HepG2 (cell line): ENCODE measurements around the gene INPP4B. TPM values are rescaled to one million over a fixed set of nuclear protein-coding genes. Genes with fewer than 3 reads are reported as not detected.

ENCODE experiments used
- ATAC-seq: fragments of 200-7000 bp; cut with Tn5 transposase; 3 replicates; pipeline ENCODE4 v1.9.1; 2020; ENCODE audit warnings: mild to moderate bottlenecking, moderate library complexity
- BruUV-seq: library from RNA; stranded (reverse); fragments of 400-500 nt; replicated peaks from 2 replicates; lab custom pipeline; 2021; lab: Mats Ljungman, UMichigan
- CTCF ChIA-PET: fragments of 300-600 bp; formaldehyde crosslinking; extraction: SDS; loops from one replicate; lab custom pipeline; 2021; ENCODE audit warnings: low total read pairs, inconsistent platforms, low intra/inter-chr PET ratio; lab: Yijun Ruan, JAX
- POLR2A ChIA-PET: fragments of 350-600 bp; sonication (Branson Sonifier 250); formaldehyde crosslinking; loops from one replicate; lab custom pipeline; 2020; ENCODE audit warnings: antibody characterized with exemption, inconsistent platforms; lab: Yijun Ruan, JAX
- DNase-seq: peaks from one replicate; pipeline ENCODE4 v3.0.0-alpha.2; 2015; ENCODE audit warnings: low spot score
- FAIRE-seq: peaks from 3 replicates; lab custom pipeline; 2011; peaks lifted over from hg19 to GRCh38; lab: Jason Lieb, UNC
- H2AFZ ChIP-seq: one replicate; pipeline ENCODE4 v1.6.1; 2011; ENCODE audit warnings: low read length, inconsistent platforms
- H3K27ac ChIP-seq: fragments of 300-600 bp; 3 replicates; pipeline ENCODE4 v1.8.0; 2011; ENCODE audit warnings: mixed run types, mild to moderate bottlenecking, mixed read lengths, low read length, inconsistent platforms; ENCODE audit not compliant: insufficient read depth; ENCODE audit errors: extremely low read length
- H3K27me3 ChIP-seq, 2 experiments: fragments of 200-600 bp in 1 of 2; 2 replicates in 1 of 2; 3 replicates in 1 of 2; pipeline versions ENCODE4 v1.6.0 to v1.8.0; 2011; ENCODE audit warnings: low read length in 2 of 2, mild to moderate bottlenecking in 2 of 2, moderate library complexity in 2 of 2, inconsistent platforms in 1 of 2; ENCODE audit not compliant: insufficient read depth in 2 of 2, control insufficient read depth in 1 of 2
- H3K36me3 ChIP-seq, 2 experiments: fragments of 200-600 bp in 1 of 2; replicated peaks in 1 of 2; 2 replicates in 1 of 2; 3 replicates in 1 of 2; pipeline versions ENCODE4 v1.5.1 to v1.8.0; 2011; ENCODE audit warnings: low read length in 2 of 2, inconsistent platforms in 1 of 2; ENCODE audit not compliant: insufficient read depth in 2 of 2, control insufficient read depth in 1 of 2
- H3K4me1 ChIP-seq: 2 replicates; pipeline ENCODE4 v1.5.1; 2012; ENCODE audit warnings: low read length, inconsistent platforms; ENCODE audit not compliant: insufficient read depth
- H3K4me2 ChIP-seq: 2 replicates; pipeline ENCODE4 v1.6.0; 2011; ENCODE audit warnings: low read depth, low read length, inconsistent platforms
- H3K4me3 ChIP-seq, 3 experiments: fragments of 200-600 bp in 1 of 3; sonication (generic), shearing (Covaris generic) in 1 of 3; replicated peaks in 1 of 3; 2 replicates each; pipeline ENCODE4 v1.5.1; 2011 to 2016; ENCODE audit warnings: low read length in 3 of 3, inconsistent platforms in 2 of 3, low read depth in 2 of 3, mild to moderate bottlenecking in 2 of 3, control low read depth in 1 of 3, mixed read lengths in 1 of 3; ENCODE audit not compliant: insufficient read depth in 1 of 3
- H3K79me2 ChIP-seq: one replicate; pipeline ENCODE4 v1.6.1; 2011; ENCODE audit warnings: low read length, inconsistent platforms; ENCODE audit not compliant: insufficient read depth
- H3K9ac ChIP-seq: 2 replicates; pipeline ENCODE4 v1.6.0; 2011; ENCODE audit warnings: mild to moderate bottlenecking, low read depth, low read length, inconsistent platforms; ENCODE audit not compliant: insufficient read depth
- H3K9me3 ChIP-seq: 2 replicates; pipeline ENCODE4 v1.5.1; 2012; ENCODE audit warnings: mild to moderate bottlenecking, low read length
- H4K20me1 ChIP-seq: 2 replicates; pipeline ENCODE4 v1.6.0; 2011; ENCODE audit warnings: inconsistent platforms, mild to moderate bottlenecking, low read length, moderate library complexity; ENCODE audit not compliant: insufficient read depth
- FOXK1 ChIP-seq: sonication (generic); formaldehyde crosslinking; IDR thresholded peaks from 2 replicates; pipeline ENCODE4 v1.4.0; 2020; ENCODE audit warnings: low read depth, missing genetic modification reagents, borderline replicate concordance
- IKZF1 ChIP-seq: fragments of 450-650 bp; IDR thresholded peaks from 2 replicates; pipeline ENCODE4 v1.7.1; 2016
- PPARG ChIP-seq: conservative IDR thresholded peaks from 2 replicates; pipeline ENCODE4 v1.6.1; 2016; ENCODE audit warnings: missing biosample characterization, missing genetic modification reagents
- RERE ChIP-seq: IDR thresholded peaks from 2 replicates; pipeline ENCODE4 v1.6.1; 2016; ENCODE audit warnings: low read depth, missing genetic modification reagents, missing compliant biosample characterization
- STAG1 ChIP-seq: sonication (generic); formaldehyde crosslinking; IDR thresholded peaks from 2 replicates; pipeline ENCODE4 v1.4.0; 2020; ENCODE audit warnings: missing genetic modification reagents
- ZFX ChIP-seq: sonication (generic); formaldehyde crosslinking; IDR thresholded peaks from 2 replicates; pipeline ENCODE4 v1.4.0; 2020; ENCODE audit warnings: mild to moderate bottlenecking, low read depth, missing genetic modification reagents, moderate library complexity
- WGBS: methylation state at CpG from one replicate; pipeline ENCODE4 v1.1.6; 2017; ENCODE audit warnings: low lambda C conversion rate; 5-methylcytosine and 5-hydroxymethylcytosine counted together
- in situ Hi-C: cut with HindIII; loops from 2 replicates; pipeline ENCODE4 v1.10.0; 2017; ENCODE audit warnings: low pct_unique_long_range_greater_than_20kb; ENCODE audit not compliant: extremely low pct_ligation_motif_present
- intact Hi-C: fragments of 100-400 bp; cut with micrococcal nuclease; formaldehyde crosslinking; loops from one replicate; pipeline ENCODE4 v1.10.0; 2022; ENCODE audit not compliant: unreplicated experiment
- polyA plus RNA-seq, 8 experiments: library from polyadenylated mRNA; depleted of rRNA in 3 of 8; stranded (reverse) in 7 of 8; unstranded in 1 of 8; fragments of >200 nt; fragmentation: Illumina TruSeq in 4 of 8; extraction: Trizol in 4 of 8; gene quantifications; 2 replicates each; pipeline versions ENCODE4 v1.2.1 to v1.2.3, GENCODE V29; 2011 to 2016; ENCODE audit warnings: low read depth in 4 of 8, missing spikeins in 1 of 8, mixed read lengths in 1 of 8; ENCODE audit not compliant: insufficient read depth in 1 of 8
- total RNA-seq, 5 experiments: library from RNA; depleted of rRNA; stranded (reverse); fragments of >200 nt; fragmentation: Illumina TruSeq; extraction: Trizol; gene quantifications; 2 replicates each; pipeline ENCODE4 v1.2.3, GENCODE V29; 2016; ENCODE audit warnings: low read depth in 1 of 5

The INPP4B gene
- total and polyA plus RNA-seq, 2 of the 13 experiments (the other 11 are each of a cell fraction or from before 2014, with no cell fraction given): not detected

- TF ChIP-seq RERE (CRISPR knock-in tag): no peak
- TF ChIP-seq FOXK1 (CRISPR knock-in tag): no peak
- TF ChIP-seq ZFX (CRISPR knock-in tag): no peak
- TF ChIP-seq IKZF1: no peak
Measured at GRCh38 chr4:142721187-142721586, 124.9 kb downstream of the INPP4B start (continued).

- no peak overlapping the region for H3K4me2 ChIP-seq
- H2AFZ ChIP-seq: no peak overlapping the region
- H3K9me3 ChIP-seq: 0 out of 2 replicates have a peak, but pooled peaks cover 6% of the 10 kb centered on the region
- no peaks in the 10 kb centered on the region for H3K36me3 ChIP-seq
- ATAC-seq: no peak
- no peak for FAIRE-seq
- H3K4me1 ChIP-seq: no peaks in the 10 kb centered on the region
- POLR2A ChIA-PET: no interaction called here
- no peaks in the 10 kb centered on the region for H3K79me2 ChIP-seq
- no peaks in the 10 kb centered on the region for H4K20me1 ChIP-seq
- no peak for DNase-seq
- no peak overlapping the region for H3K4me3 ChIP-seq
- WGBS: 14% methylated on average over 5 of the region's 5 CpGs
- peak; percentile 10; the same call in 1 of the 2 replicates for TF ChIP-seq STAG1
- TF ChIP-seq PPARG (CRISPR knock-in tag): no peak
- BruUV-seq: no TSS peak
- in situ Hi-C loops (loop anchor here (10.0 kb wide), 1 partner anchor 365 kb away; no protein-coding TSS in a partner anchor), intact Hi-C loops (loop anchor here (1.0 to 5.0 kb wide), 2 partner anchors 367 to 1563 kb away; no protein-coding TSS in a partner anchor)
- CTCF ChIA-PET: interaction anchor here (1.6 kb wide), 1 partner anchor 367 kb away, joined by 4 read pairs; no protein-coding TSS in a partner anchor
- no peak overlapping the region for H3K27ac ChIP-seq
- no peak overlapping the region for H3K9ac ChIP-seq
- no peaks in the 10 kb centered on the region for H3K27me3 ChIP-seq
Measured at GRCh38 chr4:142719854-142720541, 126.1 kb downstream of the INPP4B start.
